ENCODE measurements around the gene PPP3CB. TPM values are rescaled to one million over a fixed set of nuclear protein-coding genes. Genes with fewer than 3 reads are reported as not detected.

The PPP3CB gene
- total RNA-seq = 156 TPM

DNA sequence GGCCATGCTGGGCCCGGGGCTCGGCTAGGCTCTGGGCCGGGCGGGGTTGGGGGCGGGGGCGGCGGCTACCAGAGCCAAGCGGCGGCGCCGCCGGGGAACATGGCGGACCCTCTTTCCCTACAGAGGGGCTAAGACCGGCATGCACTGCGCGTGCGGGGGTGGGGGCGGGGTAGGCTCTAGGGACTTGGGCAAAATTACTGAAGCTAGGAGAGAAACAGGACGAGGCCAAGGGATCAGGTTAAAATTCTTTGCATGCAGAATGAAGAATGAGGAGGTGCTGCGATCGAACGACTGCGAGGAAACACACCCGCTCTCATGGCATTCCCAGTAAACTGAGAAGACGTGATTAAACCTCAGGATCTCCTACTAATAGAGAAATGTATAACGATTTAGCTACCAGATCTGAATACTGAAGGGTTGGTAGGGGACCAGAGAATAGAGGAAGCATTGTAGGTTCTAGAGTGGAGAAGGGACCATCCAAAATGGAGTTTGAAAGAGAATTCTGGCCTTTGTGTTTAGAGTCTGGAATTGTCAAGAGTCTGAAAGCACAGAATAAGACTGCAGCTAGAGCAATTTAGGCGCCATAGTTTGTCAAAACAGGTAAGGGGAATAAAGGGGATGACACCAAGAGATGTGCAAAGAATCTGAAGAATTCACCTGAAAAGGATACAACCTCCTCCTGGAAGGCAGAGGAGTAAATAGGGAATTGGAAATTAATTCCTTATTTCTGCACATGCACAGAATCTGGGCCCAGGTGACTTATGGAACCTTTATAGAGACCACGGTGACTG lies at the start of gene PPP3CB:
Gene PPP3CB (minus strand): TSS at position 141 of the 791 bp plus-strand sequence. CDS start 135 bp downstream, at position 6.

GRCh38 chr10:73433538-73433867 lies 62.3 kb downstream of the PPP3CB start, which contains the start of gene MSS51:
Gene MSS51 (minus strand): TSS chr10:73433561. CDS start chr10:73428284, 5,277 bp downstream.

GRCh38 chr10:73413528-73414229 lies 82.1 kb downstream of the PPP3CB start, which contains the start of gene ANXA7:
Gene ANXA7 (minus strand): TSS chr10:73414058. CDS start chr10:73400856, 13,202 bp downstream.

Small RNAs within 50 kb of the gene (small RNA-seq; reads per million reads assigned to genes)
- not detected for gene RNU6-883P

Other genes starting within 250 kb of the PPP3CB start
- 59.1 TPM for gene DNAJC9, start 248.8 kb downstream of the PPP3CB start, total RNA-seq
- gene MRPS16, start 243.4 kb downstream of the PPP3CB start, total RNA-seq = 99.4 TPM
- gene CFAP70, start 137.2 kb downstream of the PPP3CB start, total RNA-seq = 6.0 TPM
- 33.9 TPM for gene ANXA7, start 82.0 kb downstream of the PPP3CB start, total RNA-seq
- gene MSS51, start 62.5 kb downstream of the PPP3CB start, total RNA-seq = 3.5 TPM
- gene USP54, start 95.3 kb upstream of the PPP3CB start, total RNA-seq = 38.3 TPM
- 0.46 TPM for gene MYOZ1, start 145.4 kb upstream of the PPP3CB start, total RNA-seq
- gene SYNPO2L, start 160.0 kb upstream of the PPP3CB start, total RNA-seq = not detected
- 9.9 TPM for gene AGAP5, start 202.1 kb upstream of the PPP3CB start, total RNA-seq
- gene SEC24C, start 248.3 kb upstream of the PPP3CB start, total RNA-seq = 49.6 TPM